NB4 (cell line): ENCODE measurements around the gene SPTLC3.

Experiments used
- DNase-seq: peaks from one replicate; pipeline ENCODE4 v3.0.0; 2010; ENCODE audit warnings: low read depth
- H3K4me3 ChIP-seq: one replicate; pipeline ENCODE4 v1.5.1; 2011; ENCODE audit warnings: mild to moderate bottlenecking, low read depth, low read length, moderate library complexity
- CTCF ChIP-seq: IDR thresholded peaks from one replicate; pipeline ENCODE4 v1.5.1; 2012; ENCODE audit warnings: low read depth, low read length
- MAX ChIP-seq: IDR thresholded peaks from 2 replicates; pipeline ENCODE4 v1.6.1; 2011; ENCODE audit warnings: low read depth, low read length
- MYC ChIP-seq: IDR thresholded peaks from 2 replicates; pipeline ENCODE4 v1.6.1; 2011; ENCODE audit warnings: low read depth, low read length
- POLR2A ChIP-seq: IDR thresholded peaks from 2 replicates; pipeline ENCODE4 v1.6.1; 2011; ENCODE audit warnings: mild to moderate bottlenecking; ENCODE audit not compliant: insufficient read length; ENCODE audit errors: extremely low read depth

Gene SPTLC3

GRCh38 chr20:13213335-13213734 lies 204.6 kb downstream of the SPTLC3 start:
- H3K4me3 ChIP-seq = no peak overlapping the region
- no peak for TF ChIP-seq POLR2A
- TF ChIP-seq CTCF = no peak
- no peak for TF ChIP-seq MYC
- no peak for TF ChIP-seq MAX
- DNase-seq = no peak

- no peak for TF ChIP-seq MYC
- TF ChIP-seq POLR2A = no peak
- TF ChIP-seq MAX = no peak
- no peak for TF ChIP-seq CTCF
- no peak overlapping the region for H3K4me3 ChIP-seq
- DNase-seq = no peak
These were observed 207.8 kb downstream of the SPTLC3 start for GRCh38 chr20:13216533-13216932.
